ENCODE results near the gene TANC1. TPM values are rescaled to one million over a fixed set of nuclear protein-coding genes. Genes with fewer than 3 reads are reported as not detected.

The TANC1 gene
- total RNA-seq, 1 donor from 2014 or later: 45.0 TPM

DNA sequence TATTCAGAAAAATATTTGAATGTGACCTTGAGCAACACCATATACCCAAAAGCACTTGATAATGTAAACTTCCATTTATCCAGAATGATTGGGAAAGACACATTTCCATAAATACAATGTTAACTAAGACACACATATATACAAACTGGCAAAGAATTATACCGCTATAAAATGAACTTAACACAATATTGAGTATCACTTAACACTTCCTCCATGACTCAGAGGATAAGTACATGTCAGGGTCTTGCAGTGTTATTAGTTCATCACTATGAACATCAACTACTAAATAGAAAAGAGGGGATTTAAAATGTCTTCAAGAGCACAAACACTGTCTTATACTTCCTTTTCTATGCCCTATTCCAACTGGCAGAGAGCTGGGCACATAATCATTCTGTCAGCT lies 299.5 kb downstream of the TANC1 start:
- H3K4me3 ChIP-seq (ENCODE audit: insufficient read depth, low read depth, low read length): no peak overlapping the region
- no peak for FAIRE-seq
- H3K27ac Mint-ChIP-seq (ENCODE audit: unreplicated experiment): no peak overlapping the region

DNA sequence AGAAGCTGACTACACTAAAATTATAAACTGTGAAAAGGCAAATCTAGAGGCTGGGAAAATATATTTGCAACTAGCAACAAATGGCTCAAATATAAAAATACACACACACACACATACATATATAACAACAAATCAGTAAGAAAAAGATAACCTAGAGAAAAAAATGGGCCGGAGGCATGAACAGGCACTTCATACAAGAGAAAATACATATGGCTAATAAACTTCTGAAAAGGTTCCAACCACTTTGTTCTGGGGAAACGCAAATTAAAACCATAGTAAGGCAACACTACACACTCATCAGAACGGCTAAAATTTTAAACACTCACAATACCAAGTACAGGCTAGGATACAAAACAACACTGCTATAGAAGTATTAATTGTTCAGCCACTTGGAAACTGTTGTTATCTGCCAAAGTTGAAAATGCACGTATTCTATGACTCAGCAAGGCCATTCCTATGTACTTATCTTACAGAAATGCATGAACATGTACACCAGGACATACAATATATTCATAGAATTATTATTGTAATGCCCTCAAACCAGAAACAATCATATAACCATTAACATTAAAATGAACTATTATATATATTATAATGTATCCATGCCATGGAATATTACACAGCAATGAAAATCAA lies 302.4 kb downstream of the TANC1 start:
- Mint-ChIP-seq H3K36me3 (ENCODE audit: low read depth, unreplicated experiment) (peaks cover 2% of the 10 kb centered on the region), H3K4me1 (ENCODE audit: low read depth, unreplicated experiment) (peaks cover 6% of the 10 kb centered on the region), H3K9me3 (ENCODE audit: unreplicated experiment) (no peaks in the 10 kb centered on the region), H3K27me3 (ENCODE audit: low read depth, unreplicated experiment) (no peaks in the 10 kb centered on the region), H3K4me3 (ENCODE audit: unreplicated experiment) (no peak overlapping the region), H3K27ac (ENCODE audit: unreplicated experiment) (no peak overlapping the region)
- no peak for TF ChIP-seq EZH2 (IDR thresholded peaks at IDR 0.05; ENCODE audit: insufficient read depth, low read length)
- TF ChIP-seq, protein P1, sequence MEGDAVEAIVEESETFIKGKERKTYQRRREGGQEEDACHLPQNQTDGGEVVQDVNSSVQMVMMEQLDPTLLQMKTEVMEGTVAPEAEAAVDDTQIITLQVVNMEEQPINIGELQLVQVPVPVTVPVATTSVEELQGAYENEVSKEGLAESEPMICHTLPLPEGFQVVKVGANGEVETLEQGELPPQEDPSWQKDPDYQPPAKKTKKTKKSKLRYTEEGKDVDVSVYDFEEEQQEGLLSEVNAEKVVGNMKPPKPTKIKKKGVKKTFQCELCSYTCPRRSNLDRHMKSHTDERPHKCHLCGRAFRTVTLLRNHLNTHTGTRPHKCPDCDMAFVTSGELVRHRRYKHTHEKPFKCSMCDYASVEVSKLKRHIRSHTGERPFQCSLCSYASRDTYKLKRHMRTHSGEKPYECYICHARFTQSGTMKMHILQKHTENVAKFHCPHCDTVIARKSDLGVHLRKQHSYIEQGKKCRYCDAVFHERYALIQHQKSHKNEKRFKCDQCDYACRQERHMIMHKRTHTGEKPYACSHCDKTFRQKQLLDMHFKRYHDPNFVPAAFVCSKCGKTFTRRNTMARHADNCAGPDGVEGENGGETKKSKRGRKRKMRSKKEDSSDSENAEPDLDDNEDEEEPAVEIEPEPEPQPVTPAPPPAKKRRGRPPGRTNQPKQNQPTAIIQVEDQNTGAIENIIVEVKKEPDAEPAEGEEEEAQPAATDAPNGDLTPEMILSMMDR (IDR thresholded peaks at IDR 0.05; ENCODE audit: insufficient read depth, low read depth, low read length): no peak
- no peaks in the 10 kb centered on the region for H3K36me3 ChIP-seq (ENCODE audit: insufficient read depth, low read length)
- no peak overlapping the region for H3K4me3 ChIP-seq (ENCODE audit: insufficient read depth, low read depth, low read length)
- DNase-seq (ENCODE audit: low read depth): no peak
- H3K9me3 ChIP-seq (ENCODE audit: insufficient read depth, low read depth, low read length): no peaks in the 10 kb centered on the region
- H3K4me2 ChIP-seq (ENCODE audit: low read length): no peak overlapping the region
- H3K27me3 ChIP-seq (ENCODE audit: insufficient read depth, low read length): no peaks in the 10 kb centered on the region
- no peak for FAIRE-seq
- H3K79me2 ChIP-seq (ENCODE audit: insufficient read depth, low read length): no peaks in the 10 kb centered on the region
- H3K9ac ChIP-seq (ENCODE audit: low read length): no peak overlapping the region
- H2AFZ ChIP-seq (ENCODE audit: low read depth, low read length): no peak overlapping the region
- no peaks in the 10 kb centered on the region for H4K20me1 ChIP-seq (ENCODE audit: insufficient read depth, low read length)
- no peaks in the 10 kb centered on the region for H3K4me1 ChIP-seq (ENCODE audit: insufficient read depth, low read length)
- H3K27ac ChIP-seq (ENCODE audit: low read depth, low read length): no peak overlapping the region

More for the DNA sequence above, 299.5 kb downstream of the TANC1 start:
- Mint-ChIP-seq H3K4me3 (ENCODE audit: unreplicated experiment) (no peak overlapping the region), H3K27me3 (ENCODE audit: low read depth, unreplicated experiment) (no peaks in the 10 kb centered on the region), H3K36me3 (ENCODE audit: low read depth, unreplicated experiment) (peaks cover 2% of the 10 kb centered on the region), H3K4me1 (ENCODE audit: low read depth, unreplicated experiment) (peaks cover 13% of the 10 kb centered on the region), H3K9me3 (ENCODE audit: unreplicated experiment) (no peaks in the 10 kb centered on the region)
- no peaks in the 10 kb centered on the region for H4K20me1 ChIP-seq (ENCODE audit: insufficient read depth, low read length)
- no peak overlapping the region for H3K9ac ChIP-seq (ENCODE audit: low read length)
- no peak for DNase-seq (ENCODE audit: low read depth)
- no peak overlapping the region for H3K4me2 ChIP-seq (ENCODE audit: low read length)
- no peaks in the 10 kb centered on the region for H3K27me3 ChIP-seq (ENCODE audit: insufficient read depth, low read length)
- no peaks in the 10 kb centered on the region for H3K36me3 ChIP-seq (ENCODE audit: insufficient read depth, low read length)
- H3K4me1 ChIP-seq (ENCODE audit: insufficient read depth, low read length): no peaks in the 10 kb centered on the region
- no peaks in the 10 kb centered on the region for H3K79me2 ChIP-seq (ENCODE audit: insufficient read depth, low read length)
- TF ChIP-seq EZH2 (IDR thresholded peaks at IDR 0.05; ENCODE audit: insufficient read depth, low read length): no peak
- TF ChIP-seq, protein P1 (IDR thresholded peaks at IDR 0.05; ENCODE audit: insufficient read depth, low read depth, low read length): no peak
- no peak overlapping the region for H3K27ac ChIP-seq (ENCODE audit: low read depth, low read length)
- no peak overlapping the region for H2AFZ ChIP-seq (ENCODE audit: low read depth, low read length)
- no peaks in the 10 kb centered on the region for H3K9me3 ChIP-seq (ENCODE audit: insufficient read depth, low read depth, low read length)

DNA sequence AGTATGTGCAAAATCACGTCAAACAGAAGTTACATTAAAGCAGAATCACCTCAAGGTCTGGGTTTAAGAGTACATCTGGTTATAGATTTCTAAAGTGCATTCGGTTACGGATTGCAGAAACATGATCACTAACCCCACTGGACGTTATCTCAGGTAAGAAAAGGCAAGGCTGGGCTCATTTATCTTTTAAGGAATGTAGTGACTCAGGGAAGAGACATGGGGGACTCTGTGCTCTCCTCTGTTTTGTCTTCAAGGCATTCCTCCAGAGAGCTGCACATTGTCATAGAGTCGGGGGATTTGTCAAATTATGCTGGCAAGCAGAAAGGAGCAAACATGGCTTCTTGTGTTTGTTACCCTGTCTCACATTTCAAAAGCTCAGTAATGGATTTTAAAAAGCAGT lies 303.7 kb downstream of the TANC1 start:
- H3K9me3 ChIP-seq (ENCODE audit: insufficient read depth, low read depth, low read length): no peaks in the 10 kb centered on the region
- H3K36me3 ChIP-seq (ENCODE audit: insufficient read depth, low read length): no peaks in the 10 kb centered on the region
- FAIRE-seq (no peak), DNase-seq (ENCODE audit: low read depth) (no peak)
- no peak overlapping the region for H3K4me3 ChIP-seq (ENCODE audit: insufficient read depth, low read depth, low read length)
- Mint-ChIP-seq H3K9me3 (ENCODE audit: unreplicated experiment) (no peaks in the 10 kb centered on the region), H3K4me3 (ENCODE audit: unreplicated experiment) (no peak overlapping the region), H3K27ac (ENCODE audit: unreplicated experiment) (peak overlapping the region; percentile 34), H3K4me1 (ENCODE audit: low read depth, unreplicated experiment) (peaks cover 6% of the 10 kb centered on the region), H3K36me3 (ENCODE audit: low read depth, unreplicated experiment) (peaks cover 2% of the 10 kb centered on the region), H3K27me3 (ENCODE audit: low read depth, unreplicated experiment) (no peaks in the 10 kb centered on the region)
- no peaks in the 10 kb centered on the region for H4K20me1 ChIP-seq (ENCODE audit: insufficient read depth, low read length)
- H3K9ac ChIP-seq (ENCODE audit: low read length): no peak overlapping the region
- H3K79me2 ChIP-seq (ENCODE audit: insufficient read depth, low read length): no peaks in the 10 kb centered on the region
- no peak overlapping the region for H3K27ac ChIP-seq (ENCODE audit: low read depth, low read length)
- H2AFZ ChIP-seq (ENCODE audit: low read depth, low read length): no peak overlapping the region
- H3K27me3 ChIP-seq (ENCODE audit: insufficient read depth, low read length): no peaks in the 10 kb centered on the region
- no peak overlapping the region for H3K4me2 ChIP-seq (ENCODE audit: low read length)
- TF ChIP-seq, protein P1 (IDR thresholded peaks at IDR 0.05; ENCODE audit: insufficient read depth, low read depth, low read length): no peak
- no peak for TF ChIP-seq EZH2 (IDR thresholded peaks at IDR 0.05; ENCODE audit: insufficient read depth, low read length)
- no peaks in the 10 kb centered on the region for H3K4me1 ChIP-seq (ENCODE audit: insufficient read depth, low read length)

All from astrocyte (in vitro differentiated cells and primary cell).